COLO829 (cell line): ENCODE results near the gene U2AF1.
"Not testable (repeated sequence)": the region's sequence is repeated elsewhere in the genome, so short reads cannot be mapped to it uniquely, and the experiment has no call there.

ENCODE experiments used
- DNase-seq: peaks from one replicate; pipeline ENCODE4 v3.0.0; 2012; ENCODE audit warnings: low spot score

U2AF1 gene

GRCh38 chr21:43106965-43107793, at the start of gene U2AF1:
Gene U2AF1 (minus strand): TSS chr21:43107570. CDS start chr21:43107494, 76 bp downstream.
- not testable (repeated sequence) for DNase-seq

- not testable (repeated sequence) for DNase-seq
Measured at GRCh38 chr21:43153601-43154000, 46.2 kb upstream of the U2AF1 start.

GRCh38 chr21:43149344-43149743, 42.0 kb upstream of the U2AF1 start:
- not testable (repeated sequence) for DNase-seq

GRCh38 chr21:43147999-43148398, 40.6 kb upstream of the U2AF1 start:
- not testable (repeated sequence) for DNase-seq

- DNase-seq: not testable (repeated sequence)
Measured at GRCh38 chr21:43146637-43147036, 39.3 kb upstream of the U2AF1 start.

GRCh38 chr21:43141407-43141806, 34.0 kb upstream of the U2AF1 start:
- not testable (repeated sequence) for DNase-seq

GRCh38 chr21:43138944-43139343, 31.6 kb upstream of the U2AF1 start:
- DNase-seq: not testable (repeated sequence)

- DNase-seq: not testable (repeated sequence)
Measured at GRCh38 chr21:43134520-43134919, 27.1 kb upstream of the U2AF1 start.

- DNase-seq: not testable (repeated sequence)
Measured at GRCh38 chr21:43130094-43130493, 22.7 kb upstream of the U2AF1 start.

GRCh38 chr21:43115956-43116355, 8.6 kb upstream of the U2AF1 start:
- not testable (repeated sequence) for DNase-seq

- not testable (repeated sequence) for DNase-seq
Measured at GRCh38 chr21:43114483-43114882, 7.1 kb upstream of the U2AF1 start.

- not testable (repeated sequence) for DNase-seq
Measured at GRCh38 chr21:43109006-43109405, 1.6 kb upstream of the U2AF1 start.

- DNase-seq: not testable (repeated sequence)
Measured at GRCh38 chr21:43108177-43108576, 807 bp upstream of the U2AF1 start.

GRCh38 chr21:43107794-43108137, 396 bp upstream of the U2AF1 start:
- DNase-seq: not testable (repeated sequence)

GRCh38 chr21:43104642-43105041, 2.7 kb downstream of the U2AF1 start:
- DNase-seq: not testable (repeated sequence)

GRCh38 chr21:43102281-43102680, 5.1 kb downstream of the U2AF1 start:
- not testable (repeated sequence) for DNase-seq

GRCh38 chr21:43101676-43102075, 5.7 kb downstream of the U2AF1 start:
- not testable (repeated sequence) for DNase-seq

GRCh38 chr21:43101000-43101399, 6.4 kb downstream of the U2AF1 start:
- not testable (repeated sequence) for DNase-seq

GRCh38 chr21:43091979-43092614, 15.3 kb downstream of the U2AF1 start:
- not testable (repeated sequence) for DNase-seq

GRCh38 chr21:43090947-43091346, 16.4 kb downstream of the U2AF1 start:
- not testable (repeated sequence) for DNase-seq

GRCh38 chr21:43089463-43089862, 17.9 kb downstream of the U2AF1 start:
- DNase-seq: not testable (repeated sequence)

GRCh38 chr21:43082587-43083300, 24.6 kb downstream of the U2AF1 start:
- not testable (repeated sequence) for DNase-seq
